Mesenchymal stem cell (in vitro differentiated cells and primary cell): ENCODE results near the gene CCDC92.

ENCODE experiments used
- DNase-seq: peaks from one replicate; pipeline ENCODE4 v3.0.0-alpha.2; 2013
- H2AFZ ChIP-seq: one replicate; pipeline ENCODE4 v1.6.1; 2013; ENCODE audit warnings: low read depth, mild to moderate bottlenecking, control low read depth, inconsistent platforms, low read length, moderate library complexity
- H2AK5ac ChIP-seq: 2 replicates; pipeline ENCODE4 v1.6.1; 2013; ENCODE audit warnings: low read length, moderate library complexity, mild to moderate bottlenecking, inconsistent platforms; ENCODE audit not compliant: severe bottlenecking
- H2BK120ac ChIP-seq: one replicate; pipeline ENCODE4 v1.6.1; 2013; ENCODE audit warnings: low read depth, mild to moderate bottlenecking, inconsistent platforms, low read length, moderate library complexity
- H2BK12ac ChIP-seq, 2 experiments: one replicate each; pipeline ENCODE4 v1.6.1; 2013; ENCODE audit warnings: inconsistent platforms in 2 of 2, low read length in 2 of 2, mild to moderate bottlenecking in 2 of 2, moderate library complexity in 2 of 2, control low read depth in 1 of 2
- H2BK15ac ChIP-seq: one replicate; pipeline ENCODE4 v1.6.1; 2013; ENCODE audit warnings: mild to moderate bottlenecking, low read depth, inconsistent platforms; ENCODE audit not compliant: poor library complexity, severe bottlenecking
- H2BK5ac ChIP-seq: 2 replicates; pipeline ENCODE4 v1.6.1; 2013; ENCODE audit warnings: low read depth, mild to moderate bottlenecking, low read length, control low read depth, inconsistent platforms; ENCODE audit not compliant: poor library complexity, severe bottlenecking
- H3K14ac ChIP-seq, 2 experiments: one replicate each; pipeline ENCODE4 v1.6.1; 2013; ENCODE audit warnings: inconsistent platforms in 2 of 2, low read length in 2 of 2, control low read depth in 1 of 2, mild to moderate bottlenecking in 1 of 2, moderate library complexity in 1 of 2
- H3K18ac ChIP-seq, 2 experiments: one replicate each; pipeline ENCODE4 v1.6.1; 2013; ENCODE audit warnings: inconsistent platforms in 2 of 2, low read length in 2 of 2, control low read depth in 1 of 2, low read depth in 1 of 2, mild to moderate bottlenecking in 1 of 2
- H3K23ac ChIP-seq, 2 experiments: one replicate each; pipeline ENCODE4 v1.6.1; 2013; ENCODE audit warnings: inconsistent platforms in 2 of 2, low read length in 2 of 2, mild to moderate bottlenecking in 2 of 2, moderate library complexity in 2 of 2, control low read depth in 1 of 2
- H3K27ac ChIP-seq: 2 replicates; pipeline ENCODE4 v1.5.1; 2013; ENCODE audit warnings: mild to moderate bottlenecking, moderate library complexity, low read length, control low read depth, inconsistent platforms; ENCODE audit not compliant: poor library complexity, severe bottlenecking
- H3K27me3 ChIP-seq, 2 experiments: 2 replicates each; pipeline versions ENCODE4 v1.6.1 to v1.7.0; 2013; ENCODE audit warnings: low read length in 2 of 2, mild to moderate bottlenecking in 2 of 2, moderate library complexity in 2 of 2, control low read depth in 1 of 2, inconsistent platforms in 1 of 2; ENCODE audit not compliant: control insufficient read depth in 1 of 2, insufficient read depth in 1 of 2
- H3K36me3 ChIP-seq, 2 experiments: 2 replicates each; pipeline versions ENCODE4 v1.6.1 to v1.7.0; 2013; ENCODE audit warnings: low read length in 2 of 2, control low read depth in 1 of 2, inconsistent platforms in 1 of 2, low read depth in 1 of 2, mild to moderate bottlenecking in 1 of 2; ENCODE audit not compliant: insufficient read depth in 2 of 2, control insufficient read depth in 1 of 2
- H3K4ac ChIP-seq, 2 experiments: one replicate each; pipeline ENCODE4 v1.6.1; 2013; ENCODE audit warnings: inconsistent platforms in 2 of 2, low read length in 2 of 2, mild to moderate bottlenecking in 2 of 2, moderate library complexity in 2 of 2, control low read depth in 1 of 2, low read depth in 1 of 2
- H3K4me1 ChIP-seq: 2 replicates; pipeline ENCODE4 v1.6.1; 2013; ENCODE audit warnings: low read depth, low read length, control low read depth; ENCODE audit not compliant: control insufficient read depth, insufficient read depth
- H3K4me2 ChIP-seq: 2 replicates; pipeline ENCODE4 v1.6.1; 2013; ENCODE audit warnings: low read length, mild to moderate bottlenecking, inconsistent platforms; ENCODE audit not compliant: poor library complexity, severe bottlenecking
- H3K4me3 ChIP-seq, 2 experiments: 2 replicates each; pipeline versions ENCODE4 v1.5.1 to v1.7.0; 2013; ENCODE audit warnings: low read length in 2 of 2, mild to moderate bottlenecking in 2 of 2, control low read depth in 1 of 2, low read depth in 1 of 2; ENCODE audit not compliant: insufficient read depth in 1 of 2
- H3K79me1 ChIP-seq: replicated peaks from 2 replicates; pipeline ENCODE4 v1.6.1; 2013; ENCODE audit warnings: mild to moderate bottlenecking, control low read depth, low read length, inconsistent platforms; ENCODE audit not compliant: poor library complexity, severe bottlenecking
- H3K9ac ChIP-seq: 2 replicates; pipeline ENCODE4 v1.7.0; 2013; ENCODE audit warnings: mild to moderate bottlenecking, low read length, moderate library complexity
- H3K9me3 ChIP-seq: 2 replicates; pipeline ENCODE4 v1.7.0; 2013; ENCODE audit warnings: mild to moderate bottlenecking, low read length; ENCODE audit not compliant: control insufficient read depth
- H4K8ac ChIP-seq: one replicate; pipeline ENCODE4 v1.6.1; 2013; ENCODE audit warnings: inconsistent platforms, mild to moderate bottlenecking, low read length, moderate library complexity
- H4K91ac ChIP-seq: one replicate; pipeline ENCODE4 v1.6.1; 2013; ENCODE audit warnings: mild to moderate bottlenecking, low read length, inconsistent platforms
- WGBS: methylation state at CpG from one replicate; pipeline ENCODE4 v1.1.7; 2013; ENCODE audit warnings: mixed read lengths; 5-methylcytosine and 5-hydroxymethylcytosine counted together

The CCDC92 gene

DNA sequence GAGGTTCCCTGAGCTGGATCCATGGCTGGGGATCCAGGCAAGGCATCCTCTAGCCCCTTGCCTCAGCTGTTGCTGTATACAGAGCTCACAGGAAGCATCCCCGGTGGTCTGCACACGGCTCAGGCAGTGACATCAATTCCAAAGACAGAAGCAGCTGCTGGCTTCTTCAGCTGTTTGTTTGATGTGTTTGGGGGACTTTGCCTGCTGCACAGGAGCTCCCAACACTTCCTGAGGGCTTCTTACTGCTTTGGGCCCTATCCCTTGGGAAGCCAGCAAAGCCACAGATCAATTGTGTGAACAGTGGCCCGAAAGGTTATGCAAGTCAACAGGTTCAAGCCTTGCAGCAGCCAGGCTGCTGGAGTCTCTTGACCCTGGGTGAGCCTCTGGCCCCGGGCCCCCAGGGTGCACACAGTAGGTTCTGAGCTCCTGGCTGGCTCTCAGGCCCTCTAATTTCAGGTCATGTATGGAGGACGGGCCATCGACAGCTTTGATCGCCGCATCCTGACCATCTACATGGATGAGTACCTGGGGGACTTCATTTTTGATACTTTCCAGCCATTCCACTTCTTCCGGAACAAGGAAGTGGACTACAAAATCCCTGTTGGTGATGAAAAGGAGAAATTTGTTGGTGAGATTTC lies 42.6 kb downstream of the CCDC92 start:
- H3K4me2 ChIP-seq, result no peak overlapping the region
- no peak overlapping the region for H3K4ac ChIP-seq
- no peak overlapping the region for H2BK5ac ChIP-seq
- H3K79me1 ChIP-seq, result no peaks in the 10 kb centered on the region
- no peaks in the 10 kb centered on the region for H3K9me3 ChIP-seq
- H3K23ac ChIP-seq, result no peak overlapping the region
- peaks cover 3% of the 10 kb centered on the region for H3K4me1 ChIP-seq
- no peak overlapping the region for H2BK15ac ChIP-seq
- H2BK12ac ChIP-seq, result no peak overlapping the region
- peaks cover 11 to 12% of the 10 kb centered on the region in 2 experiments for H3K36me3 ChIP-seq
- no peak overlapping the region for H2AFZ ChIP-seq
- H2BK120ac ChIP-seq, result no peak overlapping the region
- no peak overlapping the region for H2AK5ac ChIP-seq
- H4K91ac ChIP-seq, result no peak overlapping the region
- no peak overlapping the region for H3K27ac ChIP-seq
- no peak overlapping the region for H3K9ac ChIP-seq
- peaks cover 3 to 18% of the 10 kb centered on the region in 2 experiments for H3K27me3 ChIP-seq
- H3K14ac ChIP-seq, result no peak overlapping the region
- no peak overlapping the region for H3K18ac ChIP-seq
- WGBS, result 83% methylated on average over 7 of the region's 9 CpGs
- H3K4me3 ChIP-seq, result no peak overlapping the region
- no peak for DNase-seq
- no peak overlapping the region for H4K8ac ChIP-seq

DNA sequence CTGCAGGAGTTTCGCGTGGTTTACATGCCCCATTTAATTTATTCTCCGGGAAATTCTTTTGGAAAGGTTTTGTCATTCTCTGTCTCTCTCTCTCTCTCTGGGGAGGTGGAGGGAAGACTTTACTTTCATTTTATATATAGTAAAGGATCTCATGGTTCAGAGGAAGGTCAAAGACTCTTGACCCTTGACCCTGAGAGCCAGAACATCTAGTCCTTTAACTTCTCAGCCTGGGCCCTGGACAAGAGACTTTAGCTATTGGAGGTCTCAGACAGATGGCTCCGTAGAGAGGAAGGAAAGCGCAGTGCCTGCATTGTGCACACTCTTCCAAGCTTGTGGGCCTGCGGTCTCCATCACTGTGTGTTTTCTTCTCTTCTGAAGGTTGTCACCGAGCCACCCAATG lies 43.7 kb downstream of the CCDC92 start:
- Histone ChIP-seq H2AFZ (no peak overlapping the region), H3K36me3 (peaks cover under 1 to 2% of the 10 kb centered on the region in 2 experiments), H2AK5ac (no peak overlapping the region), H3K9me3 (no peaks in the 10 kb centered on the region), H2BK12ac (no peak overlapping the region), H2BK120ac (no peak overlapping the region), H3K4ac (no peak overlapping the region), H3K4me3 (peak overlapping the region in 1 of 2 experiments; percentile 15), H3K79me1 (no peaks in the 10 kb centered on the region), H3K9ac (no peak overlapping the region), H3K23ac (no peak overlapping the region), H3K27me3 (peaks cover 3 to 26% of the 10 kb centered on the region in 2 experiments), H3K14ac (no peak overlapping the region), H3K4me2 (no peak overlapping the region), H3K18ac (no peak overlapping the region), H2BK5ac (no peak overlapping the region), H4K8ac (no peak overlapping the region), H3K27ac (no peak overlapping the region), H2BK15ac (no peak overlapping the region), H4K91ac (no peak overlapping the region), H3K4me1 (no peaks in the 10 kb centered on the region)
- WGBS, result 75% methylated on average over 4 of the region's 7 CpGs
- no peak for DNase-seq

DNA sequence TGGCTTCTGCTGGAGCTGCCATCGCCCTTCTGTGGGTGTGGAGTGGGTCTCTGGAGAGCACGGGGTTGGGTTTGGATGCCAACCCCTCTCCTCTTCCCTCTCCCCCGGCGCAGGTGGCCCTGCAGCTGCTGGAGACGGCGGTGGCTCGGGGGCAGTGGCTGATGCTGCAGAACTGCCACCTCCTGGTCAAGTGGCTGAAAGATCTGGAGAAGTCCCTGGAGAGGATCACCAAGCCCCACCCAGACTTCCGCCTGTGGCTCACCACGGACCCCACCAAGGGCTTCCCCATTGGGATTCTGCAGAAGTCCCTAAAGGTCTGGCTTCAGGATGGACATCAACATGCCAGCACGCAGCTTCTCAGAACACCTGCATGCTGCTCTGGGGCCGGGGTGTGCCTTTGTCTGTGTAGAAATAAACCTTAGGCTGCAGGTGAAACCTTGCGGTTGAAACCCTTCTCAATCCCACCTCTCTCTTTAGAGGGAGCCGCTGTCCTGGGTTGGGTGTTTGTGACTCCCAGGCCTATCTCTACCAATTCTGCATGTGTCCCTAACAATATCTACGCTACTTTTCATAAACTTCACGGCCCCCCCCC lies 44.3 kb downstream of the CCDC92 start:
- Histone ChIP-seq H2AK5ac (no peak overlapping the region), H2BK120ac (no peak overlapping the region), H3K36me3 (no peaks in the 10 kb centered on the region), H2BK5ac (no peak overlapping the region), H3K4me3 (no peak overlapping the region), H3K9ac (no peak overlapping the region), H3K4me1 (no peaks in the 10 kb centered on the region), H2BK15ac (no peak overlapping the region), H3K4me2 (no peak overlapping the region), H3K4ac (no peak overlapping the region), H4K8ac (no peak overlapping the region), H3K14ac (no peak overlapping the region), H3K27ac (no peak overlapping the region), H2BK12ac (no peak overlapping the region), H3K27me3 (peaks cover 3 to 27% of the 10 kb centered on the region in 2 experiments), H3K18ac (no peak overlapping the region), H3K23ac (no peak overlapping the region), H3K79me1 (no peaks in the 10 kb centered on the region), H2AFZ (no peak overlapping the region), H4K91ac (no peak overlapping the region), H3K9me3 (no peaks in the 10 kb centered on the region)
- no peak for DNase-seq
- WGBS, result 83% methylated on average over 13 of the region's 15 CpGs

DNA sequence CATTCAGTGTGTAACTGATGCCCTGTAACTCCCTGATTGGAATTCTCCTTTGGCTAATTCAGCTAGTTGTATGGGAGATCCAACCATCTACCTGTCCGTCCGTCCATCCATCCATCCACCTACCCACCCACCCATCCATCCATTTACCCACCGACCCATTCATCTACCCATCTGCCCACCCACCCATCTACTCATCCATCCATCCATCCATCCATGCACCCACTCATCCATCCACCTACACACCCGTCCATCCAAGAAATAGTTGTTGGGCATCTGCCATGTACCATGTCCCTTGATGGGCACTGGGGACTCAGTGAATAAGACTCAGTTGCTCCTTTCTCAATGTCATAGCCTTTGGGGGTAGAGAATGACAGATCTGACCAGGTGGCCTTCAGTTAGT lies 48.1 kb downstream of the CCDC92 start:
- H3K9ac ChIP-seq, result no peak overlapping the region

More for the DNA sequence above, 48.1 kb downstream of the CCDC92 start:
- Histone ChIP-seq H2AFZ (no peak overlapping the region), H2BK5ac (no peak overlapping the region), H3K27me3 (peaks cover 3 to 23% of the 10 kb centered on the region in 2 experiments), H3K9me3 (no peaks in the 10 kb centered on the region), H3K14ac (no peak overlapping the region), H2BK12ac (no peak overlapping the region), H2BK15ac (no peak overlapping the region), H3K18ac (no peak overlapping the region), H2AK5ac (no peak overlapping the region), H3K79me1 (no peaks in the 10 kb centered on the region), H3K23ac (no peak overlapping the region), H3K4me2 (no peak overlapping the region), H2BK120ac (no peak overlapping the region), H3K27ac (no peak overlapping the region), H3K36me3 (no peaks in the 10 kb centered on the region), H4K8ac (no peak overlapping the region), H3K4ac (no peak overlapping the region), H3K4me3 (no peak overlapping the region), H3K4me1 (no peaks in the 10 kb centered on the region), H4K91ac (no peak overlapping the region)
- 92% methylated on average over 4 of the region's 4 CpGs for WGBS
- DNase-seq, result no peak
